GM12878 (cell line): ENCODE data around the gene FGD3. TPM values are rescaled to one million over a fixed set of nuclear protein-coding genes. Genes with fewer than 3 reads are reported as not detected.
A peak's percentile ranks its signal among the peaks of the same experiment; 100 is the strongest.

Experiments
- ATAC-seq: fragments of 200-7000 bp; cut with Tn5 transposase; 3 replicates; pipeline ENCODE4 v1.9.1; 2020; ENCODE audit warnings: mild to moderate bottlenecking, moderate library complexity
- BruUV-seq: library from RNA; stranded (reverse); fragments of 400-500 nt; replicated peaks from 2 replicates; lab custom pipeline; 2021; lab: Mats Ljungman, UMichigan
- CTCF ChIA-PET: fragments of 300-600 bp; sonication (Branson Sonifier 250); formaldehyde crosslinking; extraction: SDS; loops from one replicate; lab custom pipeline; 2021; ENCODE audit warnings: inconsistent platforms; lab: Yijun Ruan, JAX
- POLR2A ChIA-PET: fragments of 350-600 bp; formaldehyde crosslinking; extraction: SDS; loops from one replicate; lab custom pipeline; 2021; ENCODE audit warnings: inconsistent platforms; lab: Charles Lee
- RAD21 ChIA-PET: fragments of 300-600 bp; sonication (Branson Sonifier 250); formaldehyde crosslinking; loops from one replicate; lab custom pipeline; 2023; ENCODE audit warnings: antibody characterized with exemption; ENCODE audit not compliant: unreplicated experiment; lab: Charles Lee
- SMC1A ChIA-PET: fragments of 300-600 bp; sonication (Branson Sonifier 250); formaldehyde crosslinking; loops from one replicate; lab custom pipeline; 2023; ENCODE audit not compliant: unreplicated experiment, uncharacterized antibody; lab: Charles Lee
- DNase-seq: peaks from one replicate; pipeline ENCODE4 v3.0.0-alpha.2; 2011; ENCODE audit warnings: low read depth, low spot score
- FAIRE-seq: peaks from 3 replicates; lab custom pipeline; 2011; peaks lifted over from hg19 to GRCh38; lab: Jason Lieb, UNC
- H2AFZ ChIP-seq: 2 replicates; pipeline ENCODE4 v1.6.0; 2011; ENCODE audit warnings: low read depth, low read length, control low read depth; ENCODE audit not compliant: control insufficient read depth
- H3K27ac ChIP-seq: 2 replicates; pipeline ENCODE4 v1.5.1; 2011; ENCODE audit warnings: control low read depth; ENCODE audit not compliant: control insufficient read depth, insufficient read depth
- H3K27me3 ChIP-seq, 2 experiments: replicated peaks in 1 of 2; 2 replicates each; pipeline versions ENCODE4 v1.6.0 to v1.6.1; 2011; ENCODE audit warnings: low read length in 1 of 2; ENCODE audit not compliant: control insufficient read depth in 2 of 2, insufficient read depth in 2 of 2
- H3K36me3 ChIP-seq, 2 experiments: 2 replicates each; pipeline ENCODE4 v1.5.1; 2011; ENCODE audit warnings: low read length in 1 of 2; ENCODE audit not compliant: control insufficient read depth in 2 of 2, insufficient read depth in 2 of 2
- H3K4me1 ChIP-seq: 2 replicates; pipeline ENCODE4 v1.6.1; 2011; ENCODE audit warnings: mild to moderate bottlenecking, low read length, moderate library complexity, mixed read lengths; ENCODE audit not compliant: control insufficient read depth, insufficient read depth
- H3K4me2 ChIP-seq: 2 replicates; pipeline ENCODE4 v1.6.0; 2011; ENCODE audit warnings: control low read depth; ENCODE audit not compliant: control insufficient read depth, insufficient read depth
- H3K4me3 ChIP-seq: fragments of 200-600 bp; sonication (generic); 2 replicates; pipeline ENCODE4 v1.5.1; 2016
- H3K79me2 ChIP-seq: 2 replicates; pipeline ENCODE4 v1.6.0; 2011; ENCODE audit warnings: low read length; ENCODE audit not compliant: control insufficient read depth, insufficient read depth
- H3K9ac ChIP-seq: 2 replicates; pipeline ENCODE4 v1.8.0; 2011; ENCODE audit warnings: low read length, control low read depth, mixed read lengths; ENCODE audit not compliant: control insufficient read depth, insufficient read depth
- H3K9me3 ChIP-seq: replicated peaks from 3 replicates; pipeline ENCODE4 v1.5.1; 2011; ENCODE audit warnings: mild to moderate bottlenecking, low read length; ENCODE audit not compliant: control insufficient read depth, insufficient read depth
- H4K20me1 ChIP-seq: 2 replicates; pipeline ENCODE4 v1.6.0; 2011; ENCODE audit not compliant: control insufficient read depth, insufficient read depth
- ASH2L ChIP-seq: fragments of 300-600, 200-600 bp; sonication (generic); IDR thresholded peaks from 2 replicates; pipeline ENCODE4 v1.6.1; 2017; ENCODE audit warnings: low read depth, mild to moderate bottlenecking, borderline replicate concordance
- KDM1A ChIP-seq: fragments of 200-600 bp; sonication (generic); IDR thresholded peaks from 2 replicates; pipeline ENCODE4 v1.6.1; 2016; ENCODE audit warnings: borderline replicate concordance
- NFXL1 ChIP-seq: fragments of 450-650 bp; IDR thresholded peaks from 2 replicates; pipeline ENCODE4 v1.6.1; 2017; ENCODE audit warnings: antibody characterized with exemption, mild to moderate bottlenecking, borderline replicate concordance
- PAX5 ChIP-seq: IDR thresholded peaks from 2 replicates; pipeline ENCODE4 v1.6.1; 2011; ENCODE audit warnings: low read depth, low read length, borderline replicate concordance
- PRDM15 ChIP-seq: fragments of 450-650 bp; formaldehyde crosslinking; IDR thresholded peaks from 2 replicates; pipeline ENCODE4 v1.4.0; 2020; ENCODE audit warnings: mild to moderate bottlenecking, moderate library complexity
- SMARCA5 ChIP-seq: fragments of 450-650 bp; IDR thresholded peaks from 2 replicates; pipeline ENCODE4 v1.6.1; 2017; ENCODE audit warnings: mild to moderate bottlenecking
- ZNF217 ChIP-seq: fragments of 450-650 bp; IDR thresholded peaks from 2 replicates; pipeline ENCODE4 v1.6.1; 2017; ENCODE audit warnings: antibody characterized with exemption, mild to moderate bottlenecking
- WGBS: methylation state at CpG from one replicate; pipeline ENCODE4 v1.1.6; 2016; ENCODE audit warnings: low lambda C conversion rate; ENCODE audit not compliant: insufficient replicate concordance, insufficient coverage; ENCODE audit errors: missing lambda C conversion rate; 5-methylcytosine and 5-hydroxymethylcytosine counted together
- in situ Hi-C: fragments of 300-500 bp; cut with MboI; formaldehyde crosslinking; loops from 9 replicates; pipeline ENCODE4 v1.14.3; 2018; ENCODE audit warnings: mixed read lengths
- intact Hi-C: fragments of 100-400 bp; cut with micrococcal nuclease; formaldehyde crosslinking; loops from one replicate; pipeline ENCODE4 v1.14.2; 2022; ENCODE audit not compliant: unreplicated experiment
- polyA plus RNA-seq, 11 experiments: library from polyadenylated mRNA; depleted of rRNA in 4 of 11; unstranded in 6 of 11; stranded (reverse) in 5 of 11; fragments of >200 nt; fragmentation: Nextera tagmentation in 4 of 11; fragmentation: Illumina TruSeq in 1 of 11; extraction: Ambion mirVana in 4 of 11; extraction: Trizol in 1 of 11; gene quantifications; 1 replicate in 1 of 11; 2 replicates in 10 of 11; pipeline versions ENCODE4 v1.2.1 to v1.2.3, GENCODE V29; 2011 to 2016; ENCODE audit warnings: inconsistent platforms in 2 of 11, missing spikeins in 2 of 11, low read depth in 1 of 11
- total RNA-seq, 4 experiments: library from RNA; depleted of rRNA in 3 of 4; stranded (reverse); fragments of >200 nt in 3 of 4; fragmentation: Illumina TruSeq in 1 of 4; extraction: Trizol in 1 of 4; gene quantifications; 2 replicates each; pipeline versions ENCODE4 v1.2.1 to v1.2.3, GENCODE V29; 2013 to 2021

Gene FGD3
- total and polyA plus RNA-seq, 10 of the 15 experiments (the other 5 are each of a cell fraction or from before 2014, with no cell fraction given) = 0.26 to 18.1 (median 12.4) TPM

DNA sequence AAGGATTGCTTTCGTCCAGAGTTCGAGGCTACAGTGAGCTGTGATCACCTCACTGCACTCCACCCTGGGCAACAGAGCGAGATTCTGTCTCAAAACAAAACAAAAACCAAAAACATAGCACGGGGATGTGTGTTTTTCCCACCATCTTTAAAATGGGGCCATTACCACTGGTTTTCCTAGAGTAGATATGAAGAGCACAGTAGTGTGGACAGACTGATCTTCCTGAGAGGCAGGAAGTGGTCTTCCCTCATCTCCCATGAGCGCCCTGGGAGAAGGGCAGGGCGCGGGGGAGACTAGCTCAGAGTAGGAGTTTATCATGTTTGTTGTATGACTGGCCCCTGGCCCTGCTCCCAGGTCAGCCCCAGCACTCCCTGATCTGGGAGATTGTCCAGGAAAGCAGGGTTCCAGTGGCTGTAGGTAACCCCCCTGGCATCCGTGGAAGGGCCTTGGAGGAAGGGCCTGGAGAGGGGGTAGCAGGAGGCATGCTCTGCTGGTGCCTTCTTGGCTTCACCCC lies 113.5 kb downstream of the FGD3 start (continued):
- no peak for TF ChIP-seq PRDM15

- H3K9me3 ChIP-seq = no peaks in the 10 kb centered on the region
- no peak for ATAC-seq
- no peak for DNase-seq
- H3K4me1 ChIP-seq = peaks cover 63% of the 10 kb centered on the region
- peaks cover 0 to 4% of the 10 kb centered on the region in 2 experiments; a peak in 3 of 4 replicates for H3K36me3 ChIP-seq
- RAD21 ChIA-PET = interaction anchor here (1.2 to 4.6 kb wide), 7 partner anchors 31 to 104 kb away, joined by 3 to 22 read pairs (median 7); no protein-coding TSS in a partner anchor
- peak; percentile 89 for TF ChIP-seq SMARCA5
- no peak for TF ChIP-seq ASH2L
- TF ChIP-seq PAX5 = 0 out of 2 replicates have a peak, but pooled peaks have one; percentile 14
- peak; percentile 20; the same call in 1 of the 2 replicates for TF ChIP-seq KDM1A
- TF ChIP-seq ZNF217 = peak; percentile 89; the same call in 1 of the 2 replicates
- TF ChIP-seq NFXL1 = peak; percentile 88; the same call in 1 of the 2 replicates
- peak overlapping the region; percentile 93 for H3K9ac ChIP-seq
- no peaks in the 10 kb centered on the region for H4K20me1 ChIP-seq
- CTCF ChIA-PET = interaction anchor here (0.9 to 4.3 kb wide), 7 partner anchors 33 to 505 kb away, joined by 3 to 31 read pairs (median 4); partner anchors contain the start of gene CARD19
- in situ Hi-C loops (no loop called here), intact Hi-C loops (no loop called here)
- peak overlapping the region; percentile 88 for H3K27ac ChIP-seq
- no peaks in the 10 kb centered on the region for H3K27me3 ChIP-seq
- H2AFZ ChIP-seq = no peak overlapping the region; the same call in 1 of the 2 replicates
- SMC1A ChIA-PET = interaction anchor here (1.1 to 3.2 kb wide), 10 partner anchors 10 to 98 kb away, joined by 3 to 15 read pairs (median 7); no protein-coding TSS in a partner anchor
- peaks cover 55% of the 10 kb centered on the region for H3K79me2 ChIP-seq
- no TSS peak for BruUV-seq
- POLR2A ChIA-PET = interaction anchor here (0.9 to 4.2 kb wide), 5 partner anchors 10 to 72 kb away, joined by 3 to 36 read pairs (median 5); partner anchors contain the start of genes CARD19 and NINJ1
- WGBS = 74% methylated on average over 4 of the region's 4 CpGs
- peak overlapping the region; percentile 81 for H3K4me3 ChIP-seq
- peak overlapping the region; percentile 93 for H3K4me2 ChIP-seq
- no peak for FAIRE-seq
These were observed 114.0 kb downstream of the FGD3 start for GRCh38 chr9:93061260-93061751.
